OCI-LY7 (cell line): ENCODE measurements around the gene STAT6.

Experiments
- EZH2phosphoT487 ChIP-seq: fragments of 200-600 bp; sonication (generic); IDR thresholded peaks from 2 replicates; pipeline ENCODE4 v1.6.1; 2018; ENCODE audit warnings: low read depth, borderline replicate concordance, mild to moderate bottlenecking, mixed run types, antibody characterized with exemption, low read length, moderate library complexity, mixed read lengths
- TF ChIP-seq, protein P1 (sequence below): fragments of 200-600 bp; sonication (generic); conservative IDR thresholded peaks from 2 replicates; pipeline ENCODE4 v1.5.1; 2014; ENCODE audit warnings: mild to moderate bottlenecking, antibody characterized with exemption, low read length, moderate library complexity, mixed read lengths

DNA sequence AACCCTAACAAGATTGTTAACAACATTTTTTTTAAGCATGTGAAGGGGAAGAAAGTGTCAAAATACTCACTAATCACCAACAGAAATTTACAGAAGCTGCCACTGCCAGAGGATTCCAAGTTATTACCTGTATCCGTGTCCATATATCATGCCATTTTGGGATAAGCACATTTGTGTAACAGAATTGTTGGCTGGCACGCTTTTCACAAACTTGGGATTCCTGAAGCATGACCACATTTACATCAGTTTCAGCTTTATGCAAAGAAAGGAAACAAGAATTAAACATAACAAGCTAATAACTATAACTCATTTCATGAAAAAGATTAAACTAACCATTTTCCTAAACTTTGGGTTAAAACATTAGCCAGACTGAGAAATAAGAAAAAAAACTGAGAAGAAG lies 38.5 kb downstream of the STAT6 start:
- no peak for TF ChIP-seq EZH2phosphoT487
- TF ChIP-seq, protein P1, sequence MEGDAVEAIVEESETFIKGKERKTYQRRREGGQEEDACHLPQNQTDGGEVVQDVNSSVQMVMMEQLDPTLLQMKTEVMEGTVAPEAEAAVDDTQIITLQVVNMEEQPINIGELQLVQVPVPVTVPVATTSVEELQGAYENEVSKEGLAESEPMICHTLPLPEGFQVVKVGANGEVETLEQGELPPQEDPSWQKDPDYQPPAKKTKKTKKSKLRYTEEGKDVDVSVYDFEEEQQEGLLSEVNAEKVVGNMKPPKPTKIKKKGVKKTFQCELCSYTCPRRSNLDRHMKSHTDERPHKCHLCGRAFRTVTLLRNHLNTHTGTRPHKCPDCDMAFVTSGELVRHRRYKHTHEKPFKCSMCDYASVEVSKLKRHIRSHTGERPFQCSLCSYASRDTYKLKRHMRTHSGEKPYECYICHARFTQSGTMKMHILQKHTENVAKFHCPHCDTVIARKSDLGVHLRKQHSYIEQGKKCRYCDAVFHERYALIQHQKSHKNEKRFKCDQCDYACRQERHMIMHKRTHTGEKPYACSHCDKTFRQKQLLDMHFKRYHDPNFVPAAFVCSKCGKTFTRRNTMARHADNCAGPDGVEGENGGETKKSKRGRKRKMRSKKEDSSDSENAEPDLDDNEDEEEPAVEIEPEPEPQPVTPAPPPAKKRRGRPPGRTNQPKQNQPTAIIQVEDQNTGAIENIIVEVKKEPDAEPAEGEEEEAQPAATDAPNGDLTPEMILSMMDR = no peak
